ENCODE results near the gene VWA7.
"Not testable (repeated sequence)": the region's sequence is repeated elsewhere in the genome, so short reads cannot be mapped to it uniquely, and the experiment has no call there.

The VWA7 gene

GRCh38 chr6:31819871-31820299 is 42.8 kb upstream of the VWA7 start:
- no peak for TF ChIP-seq CTCF (IDR thresholded peaks at IDR 0.05; ENCODE audit: low read depth, low read length)
- H3K4me3 ChIP-seq (ENCODE audit: low read depth, low read length): no peak overlapping the region

GRCh38 chr6:31817929-31818511 is 40.9 kb upstream of the VWA7 start:
- peak overlapping the region; percentile 69 for H3K4me3 ChIP-seq (ENCODE audit: low read depth, low read length)

- H3K4me3 ChIP-seq (ENCODE audit: low read depth, low read length): peak overlapping the region; percentile 69
Measured at GRCh38 chr6:31817133-31817928, 40.2 kb upstream of the VWA7 start.

- peak within 1 kb of the TSS; percentile 72 for H3K4me3 ChIP-seq (ENCODE audit: low read depth, low read length)
- TF ChIP-seq CTCF (IDR thresholded peaks at IDR 0.05; ENCODE audit: low read depth, low read length): no peak
Measured at GRCh38 chr6:31815025-31815838, 38.1 kb upstream of the VWA7 start, which contains the start of the genes HSPA1A and HSPA1L. Gene HSPA1A (plus strand): TSS chr6:31815543. CDS start chr6:31815757, 214 bp downstream. Gene HSPA1L (minus strand): TSS chr6:31815283. CDS start chr6:31811972, 3,311 bp downstream.

DNA sequence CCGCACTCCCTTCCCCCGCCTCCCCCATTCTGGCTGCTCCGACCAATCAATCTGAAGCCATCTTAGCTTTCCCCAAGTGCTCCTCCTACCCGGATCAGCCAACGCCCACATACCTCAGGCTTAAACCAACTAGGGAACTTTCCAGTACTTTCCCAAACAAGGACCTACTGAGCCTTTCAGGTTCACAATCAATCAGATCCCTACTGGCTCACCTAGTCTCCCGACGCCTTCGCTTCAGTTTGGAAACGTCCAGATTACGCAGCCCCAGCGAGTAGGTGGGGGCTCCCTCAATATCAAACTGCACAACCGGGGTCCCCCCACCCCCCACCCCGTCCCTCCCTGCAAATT is 37.5 kb upstream of the VWA7 start:
- peak overlapping the region; percentile 72 for H3K4me3 ChIP-seq (ENCODE audit: low read depth, low read length)
- TF ChIP-seq CTCF (IDR thresholded peaks at IDR 0.05; ENCODE audit: low read depth, low read length): no peak

DNA sequence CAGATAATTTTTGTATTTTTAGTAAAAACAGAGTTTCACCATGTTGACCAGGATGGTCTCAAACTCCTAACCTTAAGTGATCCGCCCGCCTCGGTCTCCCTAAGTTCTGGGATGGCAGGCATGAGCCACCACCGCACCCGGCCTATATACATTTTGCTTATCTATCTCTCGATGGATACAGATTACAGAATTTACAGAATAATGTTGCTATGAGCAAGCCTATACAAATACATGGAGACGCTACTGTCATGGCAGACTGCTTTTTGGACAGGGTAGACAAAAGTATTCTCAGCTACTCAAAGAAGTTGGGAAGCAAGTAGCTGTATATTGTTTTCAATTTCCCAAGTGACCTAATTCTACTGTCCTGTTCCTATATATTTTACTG is 36.3 kb upstream of the VWA7 start:
- TF ChIP-seq CTCF (IDR thresholded peaks at IDR 0.05; ENCODE audit: low read depth, low read length): no peak
- H3K4me3 ChIP-seq (ENCODE audit: low read depth, low read length): no peak overlapping the region

DNA sequence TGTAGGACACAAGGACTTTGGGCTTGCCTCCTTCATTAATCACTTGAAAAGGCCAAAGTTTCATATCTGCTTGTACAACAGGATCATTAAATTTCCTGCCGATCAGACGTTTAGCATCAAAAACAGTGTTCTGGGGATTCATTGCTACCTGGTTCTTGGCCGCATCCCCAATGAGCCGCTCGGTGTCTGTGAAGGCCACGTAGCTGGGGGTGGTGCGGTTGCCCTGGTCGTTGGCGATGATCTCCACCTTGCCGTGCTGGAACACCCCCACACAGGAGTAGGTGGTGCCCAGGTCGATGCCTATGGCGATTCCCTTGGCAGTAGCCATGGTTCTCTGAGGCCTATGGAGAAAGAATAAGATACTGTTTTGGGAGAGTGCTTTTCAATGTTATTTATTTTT is 34.5 kb upstream of the VWA7 start:
- H3K4me3 ChIP-seq (ENCODE audit: low read depth, low read length): no peak overlapping the region
- TF ChIP-seq CTCF (IDR thresholded peaks at IDR 0.05; ENCODE audit: low read depth, low read length): no peak

DNA sequence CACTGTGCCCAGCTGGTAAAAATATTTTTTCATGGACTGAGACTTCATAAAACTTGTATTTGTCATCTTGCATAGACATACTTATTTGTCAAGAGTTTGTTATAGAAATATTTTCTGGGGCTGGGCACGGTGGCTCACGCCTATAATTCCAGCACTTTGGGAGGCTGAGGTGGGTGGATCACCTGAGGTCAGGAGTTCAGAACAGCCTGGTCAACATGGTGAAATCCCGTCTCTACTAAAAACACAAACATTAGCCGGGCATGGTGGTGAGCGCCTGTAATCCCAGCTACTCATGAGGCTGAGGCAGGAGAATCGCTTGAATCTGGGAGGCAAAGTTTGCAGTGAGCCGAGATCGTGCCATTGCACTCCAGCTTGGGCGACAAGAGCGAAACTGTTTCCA is 31.5 kb upstream of the VWA7 start:
- H3K4me3 ChIP-seq (ENCODE audit: low read depth, low read length): not testable (repeated sequence)
